DMS 273 (cell line): ENCODE results near the gene ANKFN1.

ENCODE experiments used
- DNase-seq: peaks from one replicate; lab custom pipeline; 2025; ENCODE audit not compliant: unreplicated experiment; lab: John Stamatoyannopoulos, UW

Gene ANKFN1

GRCh38 chr17:56142325-56142724, 10.9 kb upstream of the ANKFN1 start:
- no peak for DNase-seq

- no peak for DNase-seq
Observed at GRCh38 chr17:56142781-56143180, 10.5 kb upstream of the ANKFN1 start.

GRCh38 chr17:56144223-56144622, 9.1 kb upstream of the ANKFN1 start:
- DNase-seq: peak; percentile 29

- DNase-seq: no peak
Observed at GRCh38 chr17:56146534-56146933, 6.7 kb upstream of the ANKFN1 start.

- DNase-seq: no peak
Observed at GRCh38 chr17:56148333-56148732, 4.9 kb upstream of the ANKFN1 start.

GRCh38 chr17:56149266-56150036, 3.8 kb upstream of the ANKFN1 start:
- DNase-seq: no peak

- no peak for DNase-seq
Observed at GRCh38 chr17:56150649-56151048, 2.6 kb upstream of the ANKFN1 start.

GRCh38 chr17:56157845-56158244, 4.6 kb downstream of the ANKFN1 start:
- DNase-seq: peak; percentile 89

GRCh38 chr17:56158344-56158743, 5.1 kb downstream of the ANKFN1 start:
- DNase-seq: peak; percentile 45

GRCh38 chr17:56158915-56159825, 5.9 kb downstream of the ANKFN1 start:
- DNase-seq: peak; percentile 36

GRCh38 chr17:56159826-56160380, 6.6 kb downstream of the ANKFN1 start:
- DNase-seq: peak; percentile 88

GRCh38 chr17:56160422-56160821, 7.1 kb downstream of the ANKFN1 start:
- DNase-seq: peak; percentile 24

- no peak for DNase-seq
Observed at GRCh38 chr17:56165072-56165641, 11.9 kb downstream of the ANKFN1 start.

- no peak for DNase-seq
Observed at GRCh38 chr17:56167491-56167890, 14.2 kb downstream of the ANKFN1 start.

- peak; percentile 16 for DNase-seq
Observed at GRCh38 chr17:56169621-56170020, 16.3 kb downstream of the ANKFN1 start.

GRCh38 chr17:56171186-56171959, 18.1 kb downstream of the ANKFN1 start:
- no peak for DNase-seq

- peak; percentile 93 for DNase-seq
Observed at GRCh38 chr17:56172517-56172982, 19.3 kb downstream of the ANKFN1 start.

GRCh38 chr17:56173026-56173425, 19.8 kb downstream of the ANKFN1 start:
- peak; percentile 22 for DNase-seq

GRCh38 chr17:56173958-56174835, 20.9 kb downstream of the ANKFN1 start:
- DNase-seq: peak; percentile 85
